ENCODE results near the gene MYOZ3. TPM values are rescaled to one million over a fixed set of nuclear protein-coding genes. Genes with fewer than 3 reads are reported as not detected.

Gene MYOZ3
- total and polyA plus RNA-seq, 2 of the 8 experiments (the other 6 are each of a cell fraction or from before 2014, with no cell fraction given), result 9.6 to 19.1 TPM

DNA sequence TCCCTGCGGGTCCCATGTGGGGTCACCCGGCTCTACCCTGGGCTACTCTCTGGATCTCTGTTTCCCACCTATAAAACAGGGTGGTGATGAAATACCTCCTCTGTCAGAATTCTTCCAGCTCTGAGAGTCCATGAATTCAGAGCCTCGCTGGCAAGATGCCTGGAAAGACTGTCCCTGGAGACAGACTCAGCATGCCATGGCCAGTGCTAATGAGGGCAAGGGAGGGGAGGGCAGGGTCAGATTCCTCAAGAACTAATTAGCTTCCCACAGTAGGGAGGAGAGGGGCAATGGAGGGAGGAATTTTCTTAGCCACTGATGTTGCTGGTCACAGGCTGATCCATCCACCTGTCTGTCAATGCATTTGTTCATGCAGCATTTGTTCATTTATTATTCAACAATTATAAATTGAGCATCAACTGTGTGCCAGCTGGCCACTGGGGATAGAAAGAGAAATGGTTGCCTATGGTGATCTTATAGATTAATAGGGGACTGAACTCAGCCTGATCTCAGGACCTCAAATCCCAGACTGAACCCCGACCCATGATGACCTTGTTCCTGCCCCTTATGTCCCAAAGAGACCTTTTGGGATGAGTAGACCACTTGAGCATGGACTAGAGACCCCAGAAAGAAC, 15.9 kb upstream of the MYOZ3 start (continued):
- TF ChIP-seq CHD7 (IDR thresholded peaks at IDR 0.05; ENCODE audit: insufficient replicate concordance, low read length) (no peak), MAX (IDR thresholded peaks at IDR 0.05) (no peak), RXRA (IDR thresholded peaks at IDR 0.05; ENCODE audit: insufficient read depth, low read depth, low read length) (no peak), JUN (IDR thresholded peaks at IDR 0.05; ENCODE audit: low read depth, low read length) (no peak), CREB1 (IDR thresholded peaks at IDR 0.05) (no peak), HDAC2 (IDR thresholded peaks at IDR 0.05; ENCODE audit: borderline replicate concordance in 1 of 2, low read depth in 2 of 2, low read length in 2 of 2) (no peak), TEAD4 (IDR thresholded peaks at IDR 0.05; ENCODE audit: low read depth, low read length) (no peak), EGR1 (IDR thresholded peaks at IDR 0.05; ENCODE audit: borderline replicate concordance, low read depth, low read length) (no peak)
